Ascending aorta (tissue), 2 donors: ENCODE data around the gene FAM162A. TPM values are rescaled to one million over a fixed set of nuclear protein-coding genes. Genes with fewer than 3 reads are reported as not detected.
A peak's percentile ranks its signal among the peaks of the same experiment; 100 is the strongest.

Experiments used
- DNase-seq, 2 donors: peaks; one replicate each; pipeline ENCODE4 v3.0.0-alpha.2; 2019; ENCODE audit warnings: low spot score in 2 of 2
- H3K27ac ChIP-seq, 2 donors: fragments of 200-600 bp; sonication (generic); one replicate each; pipeline ENCODE4 v1.5.1; 2016 to 2017; ENCODE audit warnings: mild to moderate bottlenecking in 1 of 2
- H3K27me3 ChIP-seq: fragments of 200-600 bp; sonication (generic); one replicate; pipeline ENCODE4 v1.5.1; 2017
- H3K36me3 ChIP-seq, 2 donors: fragments of 200-600 bp; sonication (generic); one replicate each; pipeline ENCODE4 v1.5.1; 2016
- H3K4me1 ChIP-seq, 2 donors: fragments of 200-600 bp; sonication (generic); one replicate each; pipeline ENCODE4 v1.5.1; 2016 to 2017; ENCODE audit warnings: mild to moderate bottlenecking in 1 of 2
- H3K4me3 ChIP-seq, 2 donors: fragments of 200-600 bp; sonication (generic); one replicate each; pipeline ENCODE4 v1.5.1; 2016 to 2017; ENCODE audit warnings: mild to moderate bottlenecking in 1 of 2
- H3K9me3 ChIP-seq, 2 donors: fragments of 200-600 bp; sonication (generic); one replicate each; pipeline ENCODE4 v1.5.1; 2016
- CTCF ChIP-seq, 3 experiments: fragments of 200-600 bp in 2 of 3; fragments of 450-650 bp in 1 of 3; sonication (generic) in 2 of 3; IDR thresholded peaks; one replicate each; pipeline ENCODE4 v1.5.1; 2016 to 2019; ENCODE audit warnings: antibody characterized with exemption in 3 of 3, mild to moderate bottlenecking in 1 of 3, moderate library complexity in 1 of 3
- intact Hi-C: fragments of 100-400 bp; cut with DNase I; formaldehyde crosslinking; loops from one replicate; pipeline ENCODE4 v1.15.1; 2023
- total RNA-seq: library from RNA; depleted of rRNA; stranded (reverse); fragments of >200 nt; gene quantifications from one replicate; pipeline ENCODE4 v1.1.0, GENCODE V29; 2016

FAM162A gene
- total RNA-seq, 1 donor from 2014 or later = 17.1 TPM

GRCh38 chr3:122414391-122414790 is 30.4 kb downstream of the FAM162A start:
- Histone ChIP-seq H3K27me3 (no peaks in the 10 kb centered on the region), H3K9me3 (no peaks in the 10 kb centered on the region), H3K36me3 (peaks cover 9 to 16% of the 10 kb centered on the region in 2 donors), H3K4me1 (peaks cover 8 to 16% of the 10 kb centered on the region in 2 donors), H3K27ac (no peak overlapping the region), H3K4me3 (no peak overlapping the region)
- intact Hi-C loops = loop anchor here (10.0 kb wide), 1 partner anchor 380 kb away; the partner anchor contains the start of genes HSPBAP1 and SLC49A4
- DNase-seq = no peak
- TF ChIP-seq CTCF (IDR thresholded peaks at IDR 0.05) = no peak

GRCh38 chr3:122415104-122415744 is 31.2 kb downstream of the FAM162A start:
- peak overlapping the region; percentile 84 to 94 for H3K4me3 ChIP-seq
- no peaks in the 10 kb centered on the region for H3K27me3 ChIP-seq
- DNase-seq = no peak
- intact Hi-C loops = loop anchor here (10.0 kb wide), 1 partner anchor 380 kb away; the partner anchor contains the start of genes HSPBAP1 and SLC49A4
- H3K36me3 ChIP-seq = peaks cover 4 to 8% of the 10 kb centered on the region in 2 donors
- H3K4me1 ChIP-seq = peaks cover 8 to 16% of the 10 kb centered on the region in 2 donors
- TF ChIP-seq CTCF (IDR thresholded peaks at IDR 0.05) = no peak
- H3K27ac ChIP-seq = peak overlapping the region; percentile 91 to 94
- H3K9me3 ChIP-seq = no peaks in the 10 kb centered on the region

GRCh38 chr3:122415762-122416654 is 32.0 kb downstream of the FAM162A start, which contains the start of gene WDR5B:
TSS of gene WDR5B (minus strand) at chr3:122416062. CDS start at chr3:122415528, 534 bp downstream.
- peak within 1 kb of the TSS; percentile 84 to 94 for H3K4me3 ChIP-seq
- intact Hi-C loops = loop anchor here (1.0 to 10.0 kb wide), 5 partner anchors 32 to 667 kb away; partner anchors contain the start of genes DTX3L, FAM162A, GOLGB1 and HSPBAP1
- TF ChIP-seq CTCF (IDR thresholded peaks at IDR 0.05) = no peak
- DNase-seq = peak; percentile 86 to 98
- no peaks in the 10 kb centered on the region for H3K27me3 ChIP-seq
- H3K27ac ChIP-seq = peak within 1 kb of the TSS; percentile 91 to 94
- peaks cover 0 to under 1% of the 10 kb centered on the region in 2 donors for H3K36me3 ChIP-seq
- peaks cover 8 to 16% of the 10 kb centered on the region in 2 donors for H3K4me1 ChIP-seq
- no peaks in the 10 kb centered on the region for H3K9me3 ChIP-seq

- TF ChIP-seq CTCF (IDR thresholded peaks at IDR 0.05) = no peak
- H3K27ac ChIP-seq = peak overlapping the region; percentile 91 to 94
These were observed 33.0 kb downstream of the FAM162A start for GRCh38 chr3:122416966-122417365.

GRCh38 chr3:122421101-122421500 is 37.1 kb downstream of the FAM162A start:
- TF ChIP-seq CTCF (IDR thresholded peaks at IDR 0.05) = no peak
- no peak overlapping the region for H3K4me3 ChIP-seq
- no peak overlapping the region for H3K27ac ChIP-seq
- DNase-seq = no peak
- intact Hi-C loops = no loop called here
- no peaks in the 10 kb centered on the region for H3K27me3 ChIP-seq
- no peaks in the 10 kb centered on the region for H3K9me3 ChIP-seq
- peaks cover 4 to 6% of the 10 kb centered on the region in 2 donors for H3K4me1 ChIP-seq
- H3K36me3 ChIP-seq = peaks cover 18 to 37% of the 10 kb centered on the region in 2 donors

More at GRCh38 chr3:122416966-122417365, 33.0 kb downstream of the FAM162A start:
- Histone ChIP-seq H3K9me3 (no peaks in the 10 kb centered on the region), H3K4me1 (peaks cover 8 to 16% of the 10 kb centered on the region in 2 donors), H3K4me3 (peak overlapping the region; percentile 84 to 94), H3K36me3 (peaks cover 0 to 3% of the 10 kb centered on the region in 2 donors), H3K27me3 (no peaks in the 10 kb centered on the region)
- intact Hi-C loops = loop anchor here (1.0 to 10.0 kb wide), 5 partner anchors 33 to 668 kb away; partner anchors contain the start of genes DTX3L, FAM162A, GOLGB1 and HSPBAP1
- no peak for DNase-seq
